Right cardiac atrium (tissue), 5 donors: Measurements from ENCODE around the gene NBEAL2. TPM values are rescaled to one million over a fixed set of nuclear protein-coding genes. Genes with fewer than 3 reads are reported as not detected.

Source experiments
- ATAC-seq, 2 donors: fragments of 200-7000 bp; cut with Tn5 transposase; one replicate each; pipeline versions ENCODE4 v1.8.0 to v1.9.1; 2020; ENCODE audit warnings: moderate library complexity in 2 of 2, mild to moderate bottlenecking in 1 of 2
- DNase-seq, 3 donors: peaks; one replicate each; pipeline ENCODE4 v3.0.0-alpha.2; 2020
- H3K27ac ChIP-seq: one replicate; pipeline ENCODE4 v1.5.1; 2013; ENCODE audit warnings: mild to moderate bottlenecking, low read length, control low read depth, moderate library complexity
- H3K27me3 ChIP-seq: one replicate; pipeline ENCODE4 v1.6.1; 2013; ENCODE audit not compliant: control insufficient read depth, insufficient read depth
- H3K4me1 ChIP-seq: one replicate; pipeline ENCODE4 v1.6.1; 2013; ENCODE audit warnings: low read length; ENCODE audit not compliant: control insufficient read depth, insufficient read depth
- H3K4me3 ChIP-seq: one replicate; pipeline ENCODE4 v1.5.1; 2013; ENCODE audit warnings: low read length, control low read depth
- H3K9me3 ChIP-seq: one replicate; pipeline ENCODE4 v1.6.1; 2013; ENCODE audit warnings: low read length; ENCODE audit not compliant: control insufficient read depth
- WGBS: extraction: QIAGEN DNeasy Blood & Tissue Kit; methylation state at CpG from one replicate; pipeline ENCODE4 v1.1.7; 2013; 5-methylcytosine and 5-hydroxymethylcytosine counted together
- intact Hi-C, 4 donors: fragments of 100-400 bp; cut with DNase I; formaldehyde crosslinking; loops; one replicate each; pipeline versions ENCODE4 v1.11.0 to v1.14.0; 2022 to 2023
- long read RNA-seq, 4 donors: library from polyadenylated mRNA; unstranded; transcript quantifications; one replicate each; pipeline ENCODE4 v2.0.0, GENCODE V29; 2020 to 2021
- polyA plus RNA-seq: library from polyadenylated mRNA; stranded (reverse); fragments of 200-250 nt; gene quantifications from one replicate; pipeline ENCODE4 v1.2.3, GENCODE V29; 2013
- total RNA-seq, 4 donors: library from RNA; stranded (reverse); fragmentation: NEBNext Ultra II Directional; extraction: Animal tissue kit (Norgen Biotek cat#: 25700); gene quantifications; one replicate each; pipeline ENCODE4 v1.2.1, GENCODE V29; 2021
- donor health status: healthy with polysubstance abuse.
- donor health status: DM: no; HTN: yes; CAD: no.
- donor health status: DM: no; HTN: no; CAD: no.
- donor health status: DM: no; HTN: yes; CAD: no; lungs with severe emphysema.
- donor health status: DM: yes; HTN: yes; CAD: no.

The NBEAL2 gene
- total RNA-seq (10 to 100 TPM; 15.9 to 20.1 (median 17.3) TPM), polyA plus RNA-seq (13.7 TPM)
- long read RNA-seq, donor 1, partial matches to known transcripts: 18 of 25 reads
- long read RNA-seq, donor 1, other reads (novel, unspliced or antisense): 7 of 25 reads
- long read RNA-seq, donor 2, partial matches to known transcripts: 6 of 11 reads
- long read RNA-seq, donor 2, other reads (novel, unspliced or antisense): 5 of 11 reads
- long read RNA-seq, donor 3: 0 reads
- long read RNA-seq, donor 4, partial matches to known transcripts: 7 of 13 reads
- long read RNA-seq, donor 4, other reads (novel, unspliced or antisense): 6 of 13 reads

DNA sequence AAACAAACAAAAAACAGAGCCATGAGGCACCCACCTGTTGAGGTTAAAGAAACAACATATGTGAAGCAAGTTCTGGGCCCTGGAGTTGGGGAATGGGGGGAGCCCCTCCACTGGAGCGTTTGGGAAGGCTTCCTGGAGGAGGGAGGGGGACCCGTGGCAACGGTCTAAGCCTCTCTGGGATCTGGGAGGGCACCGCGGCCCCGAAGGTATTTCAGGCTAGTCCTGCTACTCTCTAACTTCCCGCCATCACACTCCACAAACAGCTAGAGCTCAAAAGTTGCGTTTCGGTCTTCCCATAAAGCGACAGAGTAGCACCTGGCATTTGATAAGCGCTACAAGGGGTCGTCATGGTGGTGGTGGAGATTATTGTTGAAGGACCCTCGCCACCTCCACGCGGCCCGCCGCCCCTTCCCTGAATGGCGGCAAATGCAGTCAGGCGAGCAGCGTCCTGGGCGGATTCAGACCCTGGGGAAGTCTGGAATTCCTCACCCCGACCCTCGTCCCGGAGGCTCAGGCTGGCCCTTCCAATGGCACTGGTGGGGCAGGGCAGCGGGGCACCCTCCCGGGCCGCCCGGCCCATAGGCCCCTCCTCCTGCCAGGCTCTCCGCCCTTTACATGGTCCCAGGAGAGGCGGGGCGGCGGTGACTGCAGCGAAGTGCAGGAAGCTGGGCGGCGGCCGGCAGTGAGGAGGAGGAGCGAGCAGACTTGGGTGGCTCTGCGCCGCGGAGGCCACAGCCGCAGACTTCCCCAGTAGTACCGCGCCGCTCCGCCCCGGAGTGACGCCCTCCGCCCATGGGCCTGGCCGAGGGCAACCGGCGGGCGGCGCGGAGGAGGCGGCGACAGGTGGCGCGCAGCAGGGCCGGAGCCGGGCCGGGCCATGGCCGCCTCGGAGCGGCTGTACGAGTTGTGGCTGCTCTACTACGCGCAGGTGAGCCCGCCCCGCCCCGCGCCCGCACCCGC, at the start of gene NBEAL2:
Gene NBEAL2 (plus strand): TSS at position 682 of the 960 bp plus-strand sequence. CDS start 196 bp downstream, at position 878.
- DNase-seq: peak; percentile 98 to 99 (median 99)
- WGBS: under 1% methylated on average over 73 of the region's 73 CpGs
- Histone ChIP-seq H3K4me3 (peak within 1 kb of the TSS; percentile 66), H3K4me1 (peaks cover 2% of the 10 kb centered on the region), H3K27ac (peak within 1 kb of the TSS; percentile 76), H3K27me3 (no peaks in the 10 kb centered on the region), H3K9me3 (no peaks in the 10 kb centered on the region)
- intact Hi-C loops: loop anchor here in 3 of 4 donors (5.0 kb wide), 2 partner anchors 42 to 52 kb away; no protein-coding TSS in a partner anchor
- peak; percentile 85 to 91 for ATAC-seq

DNA sequence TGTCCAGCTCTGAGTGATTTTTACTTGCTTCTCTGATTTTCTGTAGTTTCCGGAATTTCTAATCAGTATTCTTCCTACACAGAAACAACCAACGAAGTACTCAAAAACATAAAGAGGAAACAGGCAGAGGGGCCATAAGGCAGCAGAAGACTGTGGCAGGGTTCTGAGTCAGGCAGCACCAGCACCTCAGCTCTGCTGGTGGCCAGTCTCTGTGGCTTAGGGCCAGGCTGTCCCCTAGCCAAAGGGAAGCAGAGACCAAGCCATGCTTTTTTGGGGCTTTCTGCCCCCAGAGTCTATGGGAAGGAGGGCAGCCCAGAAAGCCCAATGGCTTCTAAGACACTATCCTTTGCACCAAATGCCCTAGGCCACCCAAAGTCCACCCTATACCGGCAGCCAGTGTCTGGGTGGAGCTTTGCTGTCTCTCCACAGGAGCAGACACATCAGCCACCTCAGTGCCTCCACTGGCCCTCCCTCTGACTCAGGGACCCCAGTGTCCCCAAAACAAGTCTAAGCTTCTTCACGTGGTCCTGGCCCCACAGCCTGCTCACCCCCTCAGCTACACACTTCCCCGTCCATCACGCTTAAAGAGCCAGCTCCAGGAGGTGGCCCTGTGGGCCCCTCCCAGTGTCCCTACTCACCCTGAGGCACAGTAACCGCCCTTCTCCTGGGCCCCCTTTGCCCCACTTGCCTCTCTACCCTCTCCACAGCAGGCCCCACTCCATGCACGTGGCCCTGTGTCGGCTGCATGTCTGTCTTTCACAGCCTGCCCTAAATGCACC, 49.1 kb upstream of the NBEAL2 start:
- peaks cover 51% of the 10 kb centered on the region for H3K4me1 ChIP-seq
- H3K9me3 ChIP-seq: no peaks in the 10 kb centered on the region
- no peaks in the 10 kb centered on the region for H3K27me3 ChIP-seq
- ATAC-seq (no peak), DNase-seq (peak in 1 of 3 donors; percentile 66)
- intact Hi-C loops: no loop called here
- WGBS: 63% methylated on average over 9 of the region's 9 CpGs
- H3K4me3 ChIP-seq: no peak overlapping the region
- H3K27ac ChIP-seq: peak overlapping the region; percentile 75

DNA sequence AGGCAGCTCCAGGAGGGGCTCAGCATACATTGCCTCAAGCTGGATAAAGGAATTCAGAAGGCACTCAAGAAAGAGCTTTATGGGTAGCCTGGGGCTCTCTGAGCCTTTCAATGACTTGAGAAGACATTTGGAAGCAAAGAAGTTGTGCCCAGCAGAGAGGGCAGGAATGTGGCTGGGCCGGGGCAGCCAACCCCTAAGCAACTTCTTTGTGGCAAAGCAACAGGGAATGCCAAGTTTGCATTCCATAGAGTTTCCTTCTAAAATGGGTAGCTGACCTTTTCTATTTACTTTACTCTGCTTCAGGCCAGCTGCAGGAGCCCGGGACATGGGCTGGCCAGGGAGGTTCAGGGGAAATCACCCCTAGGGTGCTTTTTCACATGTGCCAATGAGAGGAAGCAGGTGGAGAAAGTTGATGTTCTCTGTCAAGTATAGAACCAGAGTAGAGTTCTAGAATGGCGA, 48.5 kb upstream of the NBEAL2 start:
- Histone ChIP-seq H3K27ac (peak overlapping the region; percentile 75), H3K27me3 (no peaks in the 10 kb centered on the region), H3K4me3 (no peak overlapping the region), H3K4me1 (peaks cover 54% of the 10 kb centered on the region), H3K9me3 (no peaks in the 10 kb centered on the region)
- WGBS: 70% methylated on average over 3 of the region's 3 CpGs
- no peak for DNase-seq
- intact Hi-C loops: no loop called here
- no peak for ATAC-seq

DNA sequence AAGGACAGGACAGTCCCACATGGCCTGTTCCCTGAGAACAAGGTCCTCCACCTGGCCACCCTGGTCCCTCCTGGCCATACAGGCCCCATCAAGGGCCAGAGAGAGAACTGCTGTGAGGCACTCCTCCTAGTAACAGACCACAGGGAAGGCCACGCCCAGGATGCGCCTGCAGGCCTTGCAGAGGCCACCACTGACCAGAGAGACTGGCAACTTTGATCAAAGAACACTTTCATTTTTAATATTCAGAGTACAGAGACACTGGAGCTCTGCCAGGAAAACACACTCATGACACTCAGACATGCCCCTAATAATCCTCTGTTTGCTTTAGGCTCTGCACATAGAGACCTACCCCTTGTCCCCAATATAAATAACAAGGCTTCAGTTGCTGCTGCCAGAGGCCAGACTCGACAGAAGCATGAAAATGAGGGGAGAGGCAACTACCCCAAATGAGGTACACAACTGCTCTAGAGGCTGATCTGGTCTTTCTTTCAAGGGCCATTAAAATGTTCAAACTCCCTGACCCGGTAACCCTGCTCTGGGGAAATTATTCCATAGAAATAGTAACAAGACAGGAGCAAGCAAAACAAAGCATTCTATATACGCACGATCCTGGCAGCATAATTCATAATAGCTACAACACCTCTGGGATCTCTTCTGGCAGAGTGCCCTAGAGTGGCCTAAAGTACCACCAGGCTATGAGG, 47.7 kb upstream of the NBEAL2 start:
- 32% methylated on average over 6 of the region's 6 CpGs for WGBS
- peak in 2 of 3 donors; percentile 84 to 86 for DNase-seq
- H3K27ac ChIP-seq: peak overlapping the region; percentile 75
- no peaks in the 10 kb centered on the region for H3K27me3 ChIP-seq
- intact Hi-C loops: no loop called here
- ATAC-seq: peak in 1 of 2 donors; percentile 14
- no peak overlapping the region for H3K4me3 ChIP-seq
- no peaks in the 10 kb centered on the region for H3K9me3 ChIP-seq
- H3K4me1 ChIP-seq: peaks cover 57% of the 10 kb centered on the region

GRCh38 chr3:46932455-46933225, 46.8 kb upstream of the NBEAL2 start:
- DNase-seq: peak in 1 of 3 donors; percentile 46
- H3K27ac ChIP-seq: peak overlapping the region; percentile 75
- H3K9me3 ChIP-seq: no peaks in the 10 kb centered on the region
- WGBS: 66% methylated on average over 7 of the region's 7 CpGs
- peaks cover 56% of the 10 kb centered on the region for H3K4me1 ChIP-seq
- intact Hi-C loops: no loop called here
- ATAC-seq: no peak
- H3K4me3 ChIP-seq: no peak overlapping the region
- H3K27me3 ChIP-seq: no peaks in the 10 kb centered on the region

GRCh38 chr3:46933261-46933660, 46.2 kb upstream of the NBEAL2 start:
- Histone ChIP-seq H3K4me3 (no peak overlapping the region), H3K27ac (peak overlapping the region; percentile 75), H3K9me3 (no peaks in the 10 kb centered on the region), H3K4me1 (peaks cover 60% of the 10 kb centered on the region), H3K27me3 (no peaks in the 10 kb centered on the region)
- DNase-seq (peak in 1 of 3 donors; percentile 35), ATAC-seq (no peak)
- 51% methylated on average over 6 of the region's 6 CpGs for WGBS
- intact Hi-C loops: no loop called here

GRCh38 chr3:46934072-46934471, 45.4 kb upstream of the NBEAL2 start:
- H3K9me3 ChIP-seq: no peaks in the 10 kb centered on the region
- no peak for ATAC-seq
- peak overlapping the region; percentile 88 for H3K27ac ChIP-seq
- intact Hi-C loops: no loop called here
- H3K27me3 ChIP-seq: no peaks in the 10 kb centered on the region
- H3K4me3 ChIP-seq: no peak overlapping the region
- 48% methylated on average over 2 of the region's 2 CpGs for WGBS
- DNase-seq: peak in 1 of 3 donors; percentile 71
- peaks cover 60% of the 10 kb centered on the region for H3K4me1 ChIP-seq

GRCh38 chr3:46934498-46935167, 44.8 kb upstream of the NBEAL2 start:
- Histone ChIP-seq H3K27me3 (no peaks in the 10 kb centered on the region), H3K27ac (peak overlapping the region; percentile 88), H3K4me3 (no peak overlapping the region), H3K4me1 (peaks cover 60% of the 10 kb centered on the region), H3K9me3 (no peaks in the 10 kb centered on the region)
- whole genome bisulfite sequencing: 57% methylated on average over 8 of the region's 8 CpGs
- ATAC-seq (peak; percentile 42 to 47), DNase-seq (peak; percentile 68 to 85 (median 84))
- intact Hi-C loops: loop anchor here in 2 of 4 donors (5.0 kb wide), 1 partner anchor 43 kb away; the partner anchor contains the start of genes CCDC12 (in 2 of the 2) and NBEAL2 (in 2 of the 2)
